H4 (cell line): ENCODE data around the gene SERPINA12. TPM values are rescaled to one million over a fixed set of nuclear protein-coding genes. Genes with fewer than 3 reads are reported as not detected.
"Not testable (repeated sequence)": the region's sequence is repeated elsewhere in the genome, so short reads cannot be mapped to it uniquely, and the experiment has no call there.

Experiments
- DNase-seq: peaks from one replicate; pipeline ENCODE4 v3.0.0-alpha.2; 2015; ENCODE audit warnings: low spot score
- total RNA-seq: library from RNA; depleted of rRNA; stranded (reverse); fragments of >200 nt; shearing (Covaris generic); gene quantifications from 2 replicates; pipeline ENCODE4 v1.2.3, GENCODE V29; 2014

Gene SERPINA12
- total RNA-seq, 1 experiment from 2014 or later, result not detected

DNA sequence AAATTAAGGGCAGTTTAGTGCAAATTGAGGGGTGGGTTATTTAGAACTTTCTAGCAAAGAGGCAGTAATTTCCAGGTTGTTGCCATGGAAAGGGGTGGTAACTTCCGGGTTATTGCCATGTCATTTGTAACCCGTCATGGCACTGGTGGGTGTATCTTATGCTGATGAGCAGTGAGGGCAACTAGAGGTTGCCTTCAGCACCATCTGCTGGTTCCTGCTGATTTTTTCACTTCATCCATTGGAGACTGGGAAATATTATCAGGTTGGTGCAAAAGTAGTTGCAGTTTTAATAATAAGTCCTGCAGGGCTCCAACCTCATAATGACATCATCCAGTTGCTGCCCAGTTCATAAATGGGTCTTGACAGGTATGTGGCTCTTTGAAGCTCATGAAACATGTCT, 27.6 kb upstream of the SERPINA12 start:
- peak; percentile 43 for DNase-seq

GRCh38 chr14:94535506-94535905, 26.2 kb upstream of the SERPINA12 start:
- no peak for DNase-seq

GRCh38 chr14:94532447-94532846, 23.2 kb upstream of the SERPINA12 start:
- peak; percentile 25 for DNase-seq

GRCh38 chr14:94531187-94531586, 21.9 kb upstream of the SERPINA12 start:
- no peak for DNase-seq

DNA sequence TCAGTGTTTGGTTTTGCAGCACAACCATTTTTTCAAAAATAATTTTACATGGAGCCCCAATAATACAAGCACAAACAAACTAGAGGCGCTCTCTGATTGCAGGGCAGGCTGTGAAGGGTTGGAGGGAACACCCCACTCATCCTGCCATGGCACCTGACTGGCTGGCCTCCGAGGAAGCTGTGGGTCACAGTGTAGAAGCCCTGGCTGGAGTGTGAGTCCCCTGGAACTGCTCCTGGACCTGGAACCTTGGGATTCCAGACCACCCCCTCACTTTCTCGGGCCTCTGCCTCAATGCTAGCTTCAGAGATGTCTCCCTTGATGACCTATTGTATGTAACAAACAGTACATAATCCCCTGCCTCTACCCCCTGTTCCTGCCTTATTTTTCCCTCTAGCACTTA, 14.8 kb upstream of the SERPINA12 start:
- DNase-seq, result no peak

- no peak for DNase-seq
Observed at GRCh38 chr14:94523265-94523664, 14.0 kb upstream of the SERPINA12 start.

DNA sequence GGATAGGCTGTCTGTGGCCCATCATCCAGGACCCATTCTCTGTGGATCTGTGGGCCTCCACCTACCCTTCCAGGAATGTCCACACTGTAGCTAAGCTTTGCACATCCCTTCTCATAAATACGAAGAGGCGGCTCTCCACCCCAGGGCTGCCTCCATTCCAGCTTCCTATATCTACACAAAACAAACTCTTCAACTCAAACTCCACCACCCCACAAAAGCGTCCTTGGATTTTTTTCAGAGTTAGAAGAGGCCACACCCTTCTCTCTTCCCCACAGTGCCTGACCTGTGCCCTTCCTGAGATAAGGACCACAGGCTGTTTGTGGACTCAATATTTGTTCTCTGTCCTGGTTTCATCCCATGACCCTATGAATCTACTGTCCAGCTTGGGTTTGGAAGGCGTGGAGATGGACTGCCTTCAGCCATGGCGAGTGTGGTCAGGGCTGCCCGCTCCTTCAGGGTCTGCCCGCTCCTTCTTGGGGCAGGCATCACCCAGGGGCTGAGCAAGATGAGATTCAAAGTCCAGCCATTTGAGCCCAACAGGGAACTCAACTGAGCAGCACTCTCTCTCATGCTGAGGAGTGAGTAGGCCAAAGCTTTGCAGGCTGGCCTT, 13.0 kb upstream of the SERPINA12 start:
- DNase-seq, result no peak

- DNase-seq, result no peak
Observed at GRCh38 chr14:94521375-94522114, 12.3 kb upstream of the SERPINA12 start.

DNA sequence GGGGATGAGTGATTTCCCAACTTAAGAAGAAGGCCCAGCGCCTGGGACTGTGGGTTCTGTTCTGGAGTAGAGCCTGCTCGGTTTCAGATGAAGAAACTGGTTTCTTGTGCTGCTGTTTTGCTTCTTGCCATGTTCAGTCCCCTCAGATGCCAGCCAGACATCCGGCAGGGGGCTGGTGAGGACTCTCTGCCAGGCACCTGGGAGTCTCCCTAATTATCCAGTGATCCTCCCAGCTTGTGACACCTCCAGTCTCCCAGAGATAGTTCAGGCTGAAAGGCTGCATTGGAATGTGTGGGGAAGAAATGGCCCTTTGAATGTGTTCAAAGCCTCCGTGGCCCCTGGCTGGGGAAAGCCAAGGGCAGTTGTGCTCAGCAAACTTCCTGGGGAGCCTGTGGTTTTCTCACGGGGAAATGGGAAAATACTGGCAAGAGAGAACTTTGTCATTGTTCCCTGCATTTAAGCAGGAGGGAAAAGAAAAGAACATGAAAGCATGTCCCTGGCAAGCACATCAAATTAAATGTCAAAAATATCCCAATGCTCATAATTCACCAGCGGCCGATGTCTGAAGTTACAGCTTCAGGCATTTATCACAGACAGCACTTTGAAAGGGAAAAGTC, 8.5 kb upstream of the SERPINA12 start:
- DNase-seq, result no peak

- DNase-seq, result no peak
Observed at GRCh38 chr14:94517248-94517640, 8.0 kb upstream of the SERPINA12 start.

DNA sequence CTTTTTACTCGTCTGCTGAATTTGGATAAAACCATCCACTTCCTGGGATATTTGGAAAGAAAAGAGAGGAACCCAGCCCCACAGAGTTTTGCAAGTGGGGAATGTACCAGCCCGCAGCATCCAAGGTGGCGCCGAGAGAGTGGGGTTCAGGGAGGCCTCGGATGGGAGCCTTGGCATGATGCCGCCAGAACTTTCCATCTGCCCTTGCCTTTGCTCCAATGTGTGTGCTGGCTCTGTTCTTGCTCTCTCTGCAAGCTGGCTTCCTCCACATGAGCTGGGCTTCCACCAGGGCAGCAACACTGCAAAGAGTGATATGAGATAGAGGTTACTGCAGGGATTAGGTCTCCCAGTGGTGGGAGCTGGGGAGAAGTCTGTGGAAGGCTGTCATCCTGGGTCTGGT, 6.6 kb upstream of the SERPINA12 start:
- no peak for DNase-seq

GRCh38 chr14:94515426-94515825, 6.2 kb upstream of the SERPINA12 start:
- DNase-seq, result no peak

DNA sequence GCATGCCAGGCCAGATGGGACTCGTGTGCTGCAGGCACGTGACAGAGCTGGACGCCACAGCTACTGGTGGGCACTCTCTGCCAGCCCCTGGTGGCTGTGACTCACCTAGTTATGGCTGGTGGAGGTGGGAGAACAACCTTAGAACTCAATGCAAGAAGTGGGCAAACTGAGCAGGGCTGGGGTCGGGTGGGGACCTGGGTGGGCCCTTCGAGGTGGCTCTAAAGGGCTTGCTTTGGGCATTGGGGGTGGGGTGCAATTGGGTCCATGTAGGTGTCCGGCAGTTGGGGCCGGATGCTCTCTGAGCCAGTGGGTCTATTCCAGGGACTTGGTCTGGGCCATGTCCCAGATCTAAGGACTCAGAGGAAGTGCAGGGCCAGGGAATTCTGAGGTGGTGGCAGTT, 5.1 kb upstream of the SERPINA12 start:
- DNase-seq, result no peak

DNA sequence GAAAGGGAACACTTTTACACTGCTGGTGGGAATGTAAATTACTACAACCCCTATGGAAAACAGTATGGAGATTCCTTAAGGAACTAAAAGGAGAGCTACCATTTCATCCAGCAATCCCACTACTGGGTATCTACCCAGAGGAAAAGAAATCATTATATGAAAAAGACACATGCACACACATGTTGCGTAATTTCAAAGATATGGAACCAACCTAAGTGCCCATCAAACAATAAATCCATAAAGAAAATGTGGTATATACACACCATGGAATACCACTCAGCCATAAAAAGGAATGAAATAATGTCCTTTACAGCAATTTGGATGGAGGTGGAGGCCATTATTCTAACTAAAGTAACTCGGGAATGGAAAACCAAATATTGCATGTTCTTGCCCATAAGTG, 1.2 kb upstream of the SERPINA12 start:
- not testable (repeated sequence) for DNase-seq

- DNase-seq, result no peak
Observed at GRCh38 chr14:94505641-94506040, 3.6 kb downstream of the SERPINA12 start.

- no peak for DNase-seq
Observed at GRCh38 chr14:94505206-94505605, 4.1 kb downstream of the SERPINA12 start.

DNA sequence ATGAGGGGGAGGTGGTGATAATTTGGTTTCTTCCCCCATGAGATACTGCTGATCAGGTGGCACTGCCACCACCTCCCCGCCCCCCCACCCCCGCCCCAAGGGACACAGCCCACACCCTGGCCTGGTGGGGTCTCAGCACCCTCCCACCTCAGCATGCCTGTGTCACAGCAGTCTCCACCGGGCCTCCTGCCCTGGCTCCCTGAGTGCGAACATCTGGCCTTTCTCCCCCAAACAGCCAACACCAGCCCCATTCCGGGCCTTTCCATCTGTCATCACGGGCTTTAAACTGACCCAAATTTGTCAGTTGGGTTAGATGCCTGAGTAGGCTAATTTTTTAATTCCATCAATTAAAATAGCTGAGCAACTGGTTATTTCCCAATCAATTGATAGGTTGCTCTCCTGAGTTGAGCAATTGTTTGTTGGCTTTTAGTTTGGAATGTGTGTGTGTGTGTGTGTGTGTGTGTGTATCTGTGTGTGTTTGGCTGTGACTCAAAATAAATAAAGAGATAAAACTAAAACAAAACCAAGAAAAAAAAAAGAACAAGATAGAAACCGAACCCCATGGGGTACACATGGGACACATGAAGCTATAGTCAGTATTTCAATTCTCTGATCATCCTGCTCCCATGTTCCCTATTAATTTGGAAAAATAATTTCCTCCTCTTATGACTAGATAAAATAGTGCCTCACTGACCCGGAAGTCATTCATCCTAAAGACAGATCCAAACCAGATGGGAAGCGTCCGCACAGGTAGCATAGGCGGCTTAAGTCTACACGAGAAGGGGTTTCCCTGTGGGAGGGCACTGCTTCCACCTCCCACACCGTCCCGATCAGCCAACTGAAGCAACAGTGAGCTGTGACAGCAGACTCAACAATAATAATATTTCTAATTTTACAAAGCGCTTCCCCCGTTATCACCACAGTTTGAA, 7.4 kb downstream of the SERPINA12 start:
- no peak for DNase-seq

- no peak for DNase-seq
Observed at GRCh38 chr14:94500264-94500663, 9.0 kb downstream of the SERPINA12 start.

DNA sequence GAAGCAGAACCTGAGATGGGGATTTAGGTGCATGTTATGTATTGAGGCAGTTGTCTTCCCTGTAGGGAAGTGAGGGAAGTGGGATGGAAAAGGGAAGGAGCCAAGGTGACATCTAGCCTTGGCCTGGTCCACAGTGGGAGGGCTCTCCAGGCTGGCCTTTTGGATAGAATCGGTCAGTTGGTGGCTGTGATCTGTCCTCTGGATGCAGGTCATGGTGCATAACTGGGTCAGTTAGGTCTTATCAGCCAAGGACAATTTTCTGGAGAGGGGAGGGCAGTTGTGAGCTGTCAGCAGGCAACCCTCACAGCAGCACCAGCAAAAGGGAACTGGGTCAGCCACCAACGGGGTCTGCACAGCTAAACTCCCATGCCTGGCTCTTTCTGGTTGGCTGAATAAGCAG, 9.6 kb downstream of the SERPINA12 start:
- no peak for DNase-seq

- DNase-seq, result no peak
Observed at GRCh38 chr14:94498215-94498614, 11.1 kb downstream of the SERPINA12 start.

DNA sequence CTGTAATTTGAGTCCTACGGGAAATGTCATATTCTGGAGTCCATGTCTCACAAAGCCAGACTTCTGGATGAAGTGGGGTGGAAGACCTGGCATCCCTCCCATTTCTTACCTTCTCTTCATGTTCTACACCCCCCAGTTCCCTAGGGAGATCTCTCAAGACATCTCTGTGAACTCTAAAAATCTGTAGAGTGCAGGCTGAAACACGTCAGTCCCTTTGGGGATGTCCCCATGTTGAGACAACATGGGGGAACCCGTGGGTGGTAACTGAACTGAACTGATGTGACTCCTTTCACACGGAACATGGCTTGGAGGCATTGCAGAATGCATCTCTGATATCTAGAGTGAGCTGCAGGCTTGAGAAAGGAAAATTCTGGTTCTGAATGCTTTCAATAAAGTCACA, 15.2 kb downstream of the SERPINA12 start:
- DNase-seq, result no peak

DNA sequence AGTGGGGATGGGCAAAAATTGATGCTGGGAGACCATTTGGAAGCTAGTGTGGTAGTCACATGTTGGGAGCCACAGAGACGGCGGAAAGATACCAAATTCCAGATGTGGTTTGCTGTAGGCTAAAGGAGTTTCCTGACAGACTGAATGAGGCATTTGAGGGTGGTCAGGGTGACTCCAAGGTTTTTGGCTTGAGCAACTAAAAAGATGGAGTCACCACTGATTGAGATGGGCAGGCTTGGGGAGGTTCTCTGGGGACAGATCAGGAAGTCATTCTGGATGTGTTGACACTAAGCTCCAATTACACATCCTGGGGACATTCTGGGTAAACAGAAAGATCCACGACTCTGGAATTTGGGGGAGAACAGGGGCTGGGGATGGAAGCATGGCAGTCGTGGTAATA, 17.8 kb downstream of the SERPINA12 start:
- DNase-seq, result no peak
